Keratinocyte (primary cell): ENCODE measurements around the gene CORO2A. TPM values are rescaled to one million over a fixed set of nuclear protein-coding genes. Genes with fewer than 3 reads are reported as not detected.

Experiments used
- DNase-seq: peaks from one replicate; pipeline ENCODE4 v3.0.0-alpha.2; 2011; ENCODE audit warnings: low read depth, missing footprints, low spot score
- FAIRE-seq: peaks from 2 replicates; lab custom pipeline; 2011; peaks lifted over from hg19 to GRCh38; lab: Jason Lieb, UNC
- H2AFZ ChIP-seq: 2 replicates; pipeline ENCODE4 v1.6.0; 2012; ENCODE audit warnings: low read length, control low read depth, inconsistent platforms; ENCODE audit not compliant: control insufficient read depth
- H3K27ac ChIP-seq: 2 replicates; pipeline ENCODE4 v1.5.1; 2011; ENCODE audit warnings: low read length; ENCODE audit not compliant: control insufficient read depth, insufficient read depth
- H3K27me3 ChIP-seq: 3 replicates; pipeline ENCODE4 v1.6.0; 2011; ENCODE audit warnings: low read length; ENCODE audit not compliant: control insufficient read depth, insufficient read depth; ENCODE audit errors: extremely low read depth
- H3K36me3 ChIP-seq, 2 experiments: 2 replicates in 1 of 2; 3 replicates in 1 of 2; pipeline ENCODE4 v1.5.1; 2011; ENCODE audit warnings: low read length in 2 of 2, mild to moderate bottlenecking in 1 of 2; ENCODE audit not compliant: control insufficient read depth in 2 of 2, insufficient read depth in 2 of 2; ENCODE audit errors: extremely low read depth in 1 of 2
- H3K4me1 ChIP-seq: 3 replicates; pipeline ENCODE4 v1.5.1; 2011; ENCODE audit warnings: low read length; ENCODE audit not compliant: control insufficient read depth, insufficient read depth; ENCODE audit errors: extremely low read depth
- H3K4me2 ChIP-seq: 3 replicates; pipeline ENCODE4 v1.6.0; 2011; ENCODE audit warnings: low read depth, low read length; ENCODE audit not compliant: control insufficient read depth, insufficient read depth; ENCODE audit errors: extremely low read depth
- H3K4me3 ChIP-seq, 3 experiments: fragments of 200-600 bp in 1 of 3; sonication (generic) in 1 of 3; 2 replicates in 2 of 3; 3 replicates in 1 of 3; pipeline ENCODE4 v1.5.1; 2011 to 2016; ENCODE audit warnings: low read length in 3 of 3, mild to moderate bottlenecking in 3 of 3, control low read depth in 2 of 3, inconsistent platforms in 1 of 3, low read depth in 1 of 3, mixed read lengths in 1 of 3, mixed run types in 1 of 3, moderate library complexity in 1 of 3; ENCODE audit not compliant: control insufficient read depth in 2 of 3, insufficient read depth in 2 of 3; ENCODE audit errors: extremely low read depth in 1 of 3
- H3K79me2 ChIP-seq: 2 replicates; pipeline ENCODE4 v1.6.0; 2012; ENCODE audit warnings: low read length; ENCODE audit not compliant: control insufficient read depth, insufficient read depth
- H3K9ac ChIP-seq: 3 replicates; pipeline ENCODE4 v1.6.0; 2011; ENCODE audit warnings: low read length; ENCODE audit not compliant: control insufficient read depth, insufficient read depth; ENCODE audit errors: extremely low read depth
- H3K9me1 ChIP-seq: 3 replicates; pipeline ENCODE4 v1.6.0; 2011; ENCODE audit warnings: low read length; ENCODE audit not compliant: control insufficient read depth, insufficient read depth; ENCODE audit errors: extremely low read depth
- H3K9me3 ChIP-seq: 2 replicates; pipeline ENCODE4 v1.5.1; 2012; ENCODE audit warnings: low read depth, low read length; ENCODE audit not compliant: control insufficient read depth
- H4K20me1 ChIP-seq: 3 replicates; pipeline ENCODE4 v1.6.0; 2011; ENCODE audit warnings: low read length; ENCODE audit not compliant: control insufficient read depth, insufficient read depth; ENCODE audit errors: extremely low read depth
- CTCF ChIP-seq, 3 experiments: IDR thresholded peaks in 1 of 3; conservative IDR thresholded peaks in 1 of 3; optimal IDR thresholded peaks in 1 of 3; 2 replicates in 2 of 3; 3 replicates in 1 of 3; pipeline versions ENCODE3 to v1.5.1; 2011; ENCODE audit warnings: low read length in 3 of 3, mild to moderate bottlenecking in 3 of 3, moderate library complexity in 2 of 3, control low read depth in 1 of 3, inconsistent platforms in 1 of 3; ENCODE audit not compliant: insufficient read depth in 2 of 3; ENCODE audit errors: extremely low read depth in 1 of 3
- EZH2 ChIP-seq: IDR thresholded peaks from one replicate; pipeline ENCODE4 v1.6.1; 2012; ENCODE audit warnings: inconsistent platforms, mild to moderate bottlenecking, low read length, moderate library complexity
- dilution Hi-C: fragments of 300-500 bp; cut with MboI; formaldehyde crosslinking; loops from one replicate; pipeline ENCODE4 v1.7.0; 2020; ENCODE audit warnings: low sequenced_read_pairs; ENCODE audit not compliant: extremely low pct_ligation_motif_present
- polyA plus RNA-seq, 5 experiments: library from polyadenylated mRNA; depleted of rRNA in 3 of 5; stranded (reverse) in 3 of 5; stranded (forward) in 1 of 5; unstranded in 1 of 5; fragments of >200 nt; gene quantifications; 1 replicate in 1 of 5; 2 replicates in 3 of 5; 3 replicates in 1 of 5; pipeline versions ENCODE4 v1.2.1 to v1.2.3, GENCODE V29; 2011 to 2012; ENCODE audit warnings: missing spikeins in 2 of 5, low read depth in 1 of 5, low replicate concordance in 1 of 5

CORO2A gene
- polyA plus RNA-seq, 1 donor (not counting 4 experiments of a cell fraction or from before 2014, with no cell fraction given), result 31.7 TPM

DNA sequence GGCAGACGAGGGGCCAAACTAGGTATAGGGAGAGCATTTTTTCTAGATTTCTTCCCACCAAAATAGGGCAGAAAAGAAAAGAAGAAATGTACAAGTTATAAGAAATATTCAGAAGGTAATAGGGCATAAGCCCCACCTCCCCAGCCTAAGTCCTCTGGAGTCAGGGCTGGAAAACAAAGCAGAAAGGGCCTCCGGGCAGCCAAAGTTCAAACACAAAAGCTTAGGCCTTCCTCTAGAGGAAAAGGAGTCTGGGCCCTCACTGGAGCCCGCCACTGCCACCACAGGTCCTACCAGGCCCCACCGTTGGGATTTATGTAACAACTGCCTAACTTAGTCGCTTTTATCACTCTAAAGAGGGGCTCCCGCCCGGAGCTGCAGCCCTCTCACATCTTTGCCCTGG lies 35.4 kb upstream of the CORO2A start:
- H4K20me1 ChIP-seq, result no peaks in the 10 kb centered on the region
- peaks cover 6% of the 10 kb centered on the region for H3K79me2 ChIP-seq
- peaks cover 2% of the 10 kb centered on the region for H3K9me1 ChIP-seq
- no peak overlapping the region for H3K9ac ChIP-seq
- H3K27me3 ChIP-seq, result no peaks in the 10 kb centered on the region
- dilution Hi-C loops, result no loop called here
- no peak overlapping the region for H3K27ac ChIP-seq
- peaks cover 18% of the 10 kb centered on the region for H3K4me1 ChIP-seq
- no peak overlapping the region for H2AFZ ChIP-seq
- FAIRE-seq (no peak), DNase-seq (no peak)
- peaks cover 42 to 72% of the 10 kb centered on the region in 2 experiments for H3K36me3 ChIP-seq
- no peaks in the 10 kb centered on the region for H3K9me3 ChIP-seq
- no peak overlapping the region for H3K4me2 ChIP-seq
- no peak for TF ChIP-seq CTCF (optimal IDR thresholded peaks at IDR 0.05 in 1 of 3, IDR thresholded peaks at IDR 0.05 in 1 of 3, conservative IDR thresholded peaks at IDR 0.05 in 1 of 3; ENCODE audit: extremely low read depth in 1 of 3, insufficient read depth in 2 of 3, low read length in 3 of 3)
- TF ChIP-seq EZH2, result no peak
- H3K4me3 ChIP-seq, result no peak overlapping the region

- no peak overlapping the region for H3K9ac ChIP-seq
These were observed 34.5 kb upstream of the CORO2A start for GRCh38 chr9:98226957-98227356.

More at GRCh38 chr9:98226957-98227356, 34.5 kb upstream of the CORO2A start:
- TF ChIP-seq EZH2, result no peak
- no peak for TF ChIP-seq CTCF (optimal IDR thresholded peaks at IDR 0.05 in 1 of 3, IDR thresholded peaks at IDR 0.05 in 1 of 3, conservative IDR thresholded peaks at IDR 0.05 in 1 of 3; ENCODE audit: extremely low read depth in 1 of 3, insufficient read depth in 2 of 3, low read length in 3 of 3)
- H3K9me3 ChIP-seq, result no peaks in the 10 kb centered on the region
- peaks cover 26% of the 10 kb centered on the region for H3K4me1 ChIP-seq
- no peaks in the 10 kb centered on the region for H3K27me3 ChIP-seq
- DNase-seq (no peak), FAIRE-seq (no peak)
- H4K20me1 ChIP-seq, result no peaks in the 10 kb centered on the region
- no peak overlapping the region for H3K4me3 ChIP-seq
- H3K4me2 ChIP-seq, result no peak overlapping the region
- dilution Hi-C loops, result no loop called here
- H2AFZ ChIP-seq, result no peak overlapping the region
- peaks cover 2% of the 10 kb centered on the region for H3K9me1 ChIP-seq
- H3K36me3 ChIP-seq, result peaks cover 48 to 78% of the 10 kb centered on the region in 2 experiments
- peaks cover 10% of the 10 kb centered on the region for H3K79me2 ChIP-seq
- H3K27ac ChIP-seq, result no peak overlapping the region
